Endothelial cell of umbilical vein (primary cell): ENCODE data around the gene TCERG1L. TPM values are rescaled to one million over a fixed set of nuclear protein-coding genes. Genes with fewer than 3 reads are reported as not detected.
"Not testable (repeated sequence)": the region's sequence is repeated elsewhere in the genome, so short reads cannot be mapped to it uniquely, and the experiment has no call there.

ENCODE experiments used
- BruUV-seq: library from RNA; stranded (reverse); fragments of 400-500 nt; replicated peaks from 2 replicates; lab custom pipeline; 2021; lab: Mats Ljungman, UMichigan
- CTCF ChIA-PET: fragments of 300-600, 350-600 bp; sonication (Branson Sonifier 250); formaldehyde crosslinking; loops from one replicate; lab custom pipeline; 2021; ENCODE audit warnings: antibody characterized with exemption, inconsistent platforms; lab: Charles Lee
- POLR2A ChIA-PET: fragments of 300-600, 350-600 bp; sonication (Branson Sonifier 250); formaldehyde crosslinking; loops from one replicate; lab custom pipeline; 2021; ENCODE audit warnings: antibody characterized with exemption, inconsistent platforms; lab: Charles Lee
- DNase-seq: peaks from one replicate; pipeline ENCODE4 v3.0.0-alpha.2; 2011; ENCODE audit warnings: low read depth, low spot score
- FAIRE-seq: peaks from 2 replicates; lab custom pipeline; 2011; peaks lifted over from hg19 to GRCh38; lab: Jason Lieb, UNC
- H2AFZ ChIP-seq: 2 replicates; pipeline ENCODE4 v1.6.0; 2012; ENCODE audit warnings: low read depth, low read length, control low read depth, inconsistent platforms
- H3K27ac ChIP-seq: 2 replicates; pipeline ENCODE4 v1.5.1; 2011; ENCODE audit warnings: low read depth, mild to moderate bottlenecking, control low read depth, low read length, moderate library complexity; ENCODE audit not compliant: insufficient read depth
- H3K27me3 ChIP-seq, 2 experiments: 2 replicates each; pipeline versions ENCODE4 v1.6.0 to v1.6.1; 2011; ENCODE audit warnings: low read length in 2 of 2, mixed read lengths in 1 of 2; ENCODE audit not compliant: control insufficient read depth in 2 of 2, insufficient read depth in 2 of 2
- H3K36me3 ChIP-seq, 2 experiments: 2 replicates in 1 of 2; 3 replicates in 1 of 2; pipeline ENCODE4 v1.5.1; 2011; ENCODE audit warnings: low read length in 2 of 2, mild to moderate bottlenecking in 1 of 2, moderate library complexity in 1 of 2; ENCODE audit not compliant: control insufficient read depth in 2 of 2, insufficient read depth in 2 of 2; ENCODE audit errors: extremely low read depth in 1 of 2
- H3K4me1 ChIP-seq: 3 replicates; pipeline ENCODE4 v1.5.1; 2011; ENCODE audit warnings: mild to moderate bottlenecking, low read length; ENCODE audit not compliant: control insufficient read depth, insufficient read depth; ENCODE audit errors: extremely low read depth
- H3K4me2 ChIP-seq: 2 replicates; pipeline ENCODE4 v1.6.1; 2011; ENCODE audit warnings: low read length, control low read depth, mixed read lengths; ENCODE audit not compliant: insufficient read depth
- H3K4me3 ChIP-seq, 3 experiments: fragments of 200-600 bp in 1 of 3; sonication (generic), shearing (Covaris generic) in 1 of 3; replicated peaks in 1 of 3; 2 replicates each; pipeline ENCODE4 v1.5.1; 2011 to 2016; ENCODE audit warnings: control low read depth in 3 of 3, low read length in 3 of 3, mild to moderate bottlenecking in 2 of 3, inconsistent platforms in 1 of 3, low read depth in 1 of 3, moderate library complexity in 1 of 3; ENCODE audit not compliant: insufficient read depth in 1 of 3
- H3K79me2 ChIP-seq: 2 replicates; pipeline ENCODE4 v1.6.0; 2012; ENCODE audit warnings: low read length, inconsistent platforms; ENCODE audit not compliant: control insufficient read depth, insufficient read depth
- H3K9ac ChIP-seq: replicated peaks from 2 replicates; pipeline ENCODE3; 2011; ENCODE audit warnings: low read length, control low read depth; ENCODE audit not compliant: insufficient read depth; ENCODE audit errors: extremely low read depth
- H3K9me1 ChIP-seq: replicated peaks from 3 replicates; pipeline ENCODE4 v1.6.0; 2011; ENCODE audit warnings: mild to moderate bottlenecking, low read length; ENCODE audit not compliant: control insufficient read depth, insufficient read depth; ENCODE audit errors: extremely low read depth
- H3K9me3 ChIP-seq: replicated peaks from 2 replicates; pipeline ENCODE4 v1.5.1; 2012; ENCODE audit warnings: low read length, inconsistent platforms; ENCODE audit not compliant: control insufficient read depth, insufficient read depth
- H4K20me1 ChIP-seq: replicated peaks from 2 replicates; pipeline ENCODE3; 2011; ENCODE audit warnings: mild to moderate bottlenecking, low read length; ENCODE audit not compliant: control insufficient read depth, insufficient read depth; ENCODE audit errors: extremely low read depth
- FOS ChIP-seq: IDR thresholded peaks from 2 replicates; pipeline ENCODE4 v1.6.1; 2011; ENCODE audit warnings: mild to moderate bottlenecking, low read length, moderate library complexity, borderline replicate concordance; ENCODE audit not compliant: insufficient read depth
- GATA2 ChIP-seq: IDR thresholded peaks from 2 replicates; pipeline ENCODE4 v1.7.0; 2011; ENCODE audit warnings: low read depth, mild to moderate bottlenecking, moderate library complexity, mixed read lengths, low read length; ENCODE audit not compliant: insufficient read length, insufficient read depth
- dilution Hi-C: fragments of 300-500 bp; cut with MboI; formaldehyde crosslinking; loops from one replicate; pipeline ENCODE4 v1.15.0; 2019; ENCODE audit warnings: low sequenced_read_pairs; ENCODE audit not compliant: extremely low pct_ligation_motif_present
- intact Hi-C: fragments of 100-400 bp; cut with micrococcal nuclease; formaldehyde crosslinking; loops from one replicate; pipeline ENCODE4 v1.10.0; 2022
- polyA plus RNA-seq, 4 experiments: library from polyadenylated mRNA; depleted of rRNA in 3 of 4; stranded (reverse) in 3 of 4; unstranded in 1 of 4; fragments of >200 nt; gene quantifications; 2 replicates each; pipeline versions ENCODE4 v1.2.1 to v1.2.3, GENCODE V29; 2011 to 2012; ENCODE audit warnings: missing spikeins in 1 of 4
- total RNA-seq: library from RNA; stranded (reverse); gene quantifications from 2 replicates; pipeline ENCODE4 v1.2.3, GENCODE V29; 2021
- TF ChIP-seq, protein P1 (sequence below), 2 donors: IDR thresholded peaks; 1 replicate in 1 of 2; 2 replicates in 1 of 2; pipeline ENCODE4 v1.5.1; 2011; ENCODE audit warnings: low read length in 2 of 2, mild to moderate bottlenecking in 2 of 2, moderate library complexity in 2 of 2, control low read depth in 1 of 2, inconsistent platforms in 1 of 2, low read depth in 1 of 2; ENCODE audit not compliant: insufficient read depth in 1 of 2; ENCODE audit errors: extremely low read depth in 1 of 2
- TF ChIP-seq, protein P2 (sequence below): IDR thresholded peaks from 2 replicates; pipeline ENCODE4 v1.6.1; 2011; ENCODE audit not compliant: insufficient read depth, insufficient read length

TCERG1L gene
- total and polyA plus RNA-seq, 2 donors (not counting 3 experiments of a cell fraction or from before 2014, with no cell fraction given): not detected

DNA sequence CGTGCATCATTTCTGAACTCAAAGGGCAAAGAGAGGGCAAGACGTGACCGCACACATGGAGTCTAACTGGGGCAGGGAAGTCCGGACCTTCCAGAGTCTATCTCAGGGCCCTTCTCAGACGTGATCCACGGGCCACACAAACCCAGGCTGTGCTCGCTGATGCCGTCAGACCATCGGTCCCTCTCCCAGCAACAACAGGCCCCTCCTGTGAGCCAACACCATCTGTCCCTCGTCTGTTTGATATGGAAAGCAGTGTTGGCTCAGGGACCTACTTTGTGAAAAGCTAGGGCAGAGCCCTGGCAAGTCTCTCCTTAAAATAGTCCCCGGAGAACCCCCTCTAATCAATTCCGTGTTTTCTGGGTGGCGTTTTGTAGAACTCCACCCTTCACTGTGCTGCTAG is 208.8 kb downstream of the TCERG1L start:
- DNase-seq (no peak), FAIRE-seq (no peak)
- Histone ChIP-seq H2AFZ (no peak overlapping the region), H3K9me3 (no peaks in the 10 kb centered on the region), H3K4me1 (no peaks in the 10 kb centered on the region), H3K4me3 (no peak overlapping the region), H3K27me3 (no peaks in the 10 kb centered on the region), H3K79me2 (no peaks in the 10 kb centered on the region), H3K36me3 (no peaks in the 10 kb centered on the region), H3K9me1 (no peaks in the 10 kb centered on the region), H3K27ac (no peak overlapping the region), H3K4me2 (no peak overlapping the region), H4K20me1 (no peaks in the 10 kb centered on the region), H3K9ac (no peak overlapping the region)
- dilution Hi-C loops (no loop called here), intact Hi-C loops (no loop called here)
- CTCF ChIA-PET: no interaction called here
- no peak for TF ChIP-seq FOS
- POLR2A ChIA-PET: no interaction called here
- no TSS peak for BruUV-seq

DNA sequence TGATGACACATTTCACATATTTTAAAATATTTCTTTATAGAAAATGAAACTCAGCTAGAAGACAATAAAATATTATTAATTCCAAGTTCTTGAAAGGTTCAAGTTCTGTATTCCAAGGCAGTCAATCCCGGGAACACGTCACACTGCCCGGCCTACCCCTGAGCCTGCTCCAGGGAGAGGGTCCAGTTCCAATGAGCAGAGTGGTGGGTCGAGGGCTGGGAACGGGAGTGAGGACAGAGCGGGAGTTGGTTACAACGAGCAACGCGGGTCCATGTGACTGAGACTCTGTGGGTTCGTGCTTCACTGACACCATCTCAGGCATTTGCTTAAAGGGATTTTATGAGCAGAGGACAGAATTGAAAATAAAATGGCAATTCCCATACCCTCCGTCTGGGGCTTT is 209.4 kb downstream of the TCERG1L start:
- no peaks in the 10 kb centered on the region for H3K9me3 ChIP-seq
- H3K9me1 ChIP-seq: no peaks in the 10 kb centered on the region
- ChIA-PET CTCF (no interaction called here), POLR2A (no interaction called here)
- no peak overlapping the region for H2AFZ ChIP-seq
- DNase-seq: no peak
- no peaks in the 10 kb centered on the region for H3K79me2 ChIP-seq
- dilution Hi-C loops: no loop called here
- no TSS peak for BruUV-seq
- intact Hi-C loops: no loop called here
- H3K4me1 ChIP-seq: no peaks in the 10 kb centered on the region
- TF ChIP-seq GATA2: no peak
- TF ChIP-seq, protein P1, sequence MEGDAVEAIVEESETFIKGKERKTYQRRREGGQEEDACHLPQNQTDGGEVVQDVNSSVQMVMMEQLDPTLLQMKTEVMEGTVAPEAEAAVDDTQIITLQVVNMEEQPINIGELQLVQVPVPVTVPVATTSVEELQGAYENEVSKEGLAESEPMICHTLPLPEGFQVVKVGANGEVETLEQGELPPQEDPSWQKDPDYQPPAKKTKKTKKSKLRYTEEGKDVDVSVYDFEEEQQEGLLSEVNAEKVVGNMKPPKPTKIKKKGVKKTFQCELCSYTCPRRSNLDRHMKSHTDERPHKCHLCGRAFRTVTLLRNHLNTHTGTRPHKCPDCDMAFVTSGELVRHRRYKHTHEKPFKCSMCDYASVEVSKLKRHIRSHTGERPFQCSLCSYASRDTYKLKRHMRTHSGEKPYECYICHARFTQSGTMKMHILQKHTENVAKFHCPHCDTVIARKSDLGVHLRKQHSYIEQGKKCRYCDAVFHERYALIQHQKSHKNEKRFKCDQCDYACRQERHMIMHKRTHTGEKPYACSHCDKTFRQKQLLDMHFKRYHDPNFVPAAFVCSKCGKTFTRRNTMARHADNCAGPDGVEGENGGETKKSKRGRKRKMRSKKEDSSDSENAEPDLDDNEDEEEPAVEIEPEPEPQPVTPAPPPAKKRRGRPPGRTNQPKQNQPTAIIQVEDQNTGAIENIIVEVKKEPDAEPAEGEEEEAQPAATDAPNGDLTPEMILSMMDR (IDR thresholded peaks at IDR 0.05; ENCODE audit: extremely low read depth in 1 of 2, insufficient read depth in 1 of 2, low read depth in 1 of 2, low read length in 2 of 2): no peak
- TF ChIP-seq, protein P2, sequence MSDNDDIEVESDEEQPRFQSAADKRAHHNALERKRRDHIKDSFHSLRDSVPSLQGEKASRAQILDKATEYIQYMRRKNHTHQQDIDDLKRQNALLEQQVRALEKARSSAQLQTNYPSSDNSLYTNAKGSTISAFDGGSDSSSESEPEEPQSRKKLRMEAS: no peak
- no peak overlapping the region for H3K27ac ChIP-seq
- H4K20me1 ChIP-seq: no peaks in the 10 kb centered on the region
- H3K9ac ChIP-seq: no peak overlapping the region
- FAIRE-seq: no peak
- H3K4me3 ChIP-seq: no peak overlapping the region
- H3K4me2 ChIP-seq: no peak overlapping the region
- no peaks in the 10 kb centered on the region for H3K36me3 ChIP-seq
- H3K27me3 ChIP-seq: no peaks in the 10 kb centered on the region

DNA sequence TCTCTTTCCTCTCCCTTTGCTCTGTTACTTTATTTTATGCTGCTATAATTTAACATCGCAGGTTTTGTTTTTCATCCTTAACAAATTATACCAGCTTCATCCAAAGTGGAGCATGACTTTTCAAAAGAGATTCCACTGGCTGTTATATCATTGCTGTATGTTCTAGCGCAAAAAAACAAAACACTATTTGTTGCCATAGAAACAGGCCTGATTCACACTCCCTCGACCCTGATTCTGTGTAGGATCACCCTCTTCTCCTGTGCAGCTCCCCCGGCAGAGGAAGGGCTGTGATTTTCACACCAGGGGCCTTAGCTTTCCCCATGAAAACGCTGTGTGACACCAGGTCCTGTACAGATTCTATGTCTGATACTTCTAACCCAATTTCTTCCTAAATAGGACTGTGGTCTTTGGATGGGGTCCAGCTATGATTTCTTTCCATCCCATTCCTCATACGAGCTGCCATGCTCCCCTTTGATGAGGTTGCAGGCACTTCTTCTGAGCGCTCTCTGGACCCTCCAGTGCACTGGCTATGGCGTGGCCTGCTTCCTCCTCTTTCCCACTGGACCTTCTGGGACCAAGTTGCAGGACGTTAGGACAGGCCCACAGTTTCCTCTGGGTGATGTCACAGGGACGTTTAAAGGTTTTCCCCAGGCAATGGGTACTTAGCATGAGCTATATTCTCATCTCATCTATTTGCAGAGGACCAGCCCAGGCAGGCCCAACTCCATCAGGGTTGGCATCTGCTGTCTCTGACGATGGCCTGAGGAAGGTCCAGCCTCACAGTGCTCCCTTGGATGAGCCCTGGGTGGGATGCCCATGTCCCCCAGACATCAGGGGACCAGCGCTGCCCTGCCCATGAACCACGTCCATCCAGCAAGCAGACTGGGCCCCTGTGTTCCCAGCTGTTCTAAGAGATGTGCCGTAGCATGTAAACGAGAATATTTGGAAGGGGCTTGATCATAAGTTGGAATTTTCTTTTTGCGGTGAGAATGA is 210.8 kb downstream of the TCERG1L start:
- H3K4me1 ChIP-seq, H3K27me3 ChIP-seq, H3K4me3 ChIP-seq, H3K4me2 ChIP-seq, H3K27ac ChIP-seq, intact Hi-C loops, POLR2A ChIA-PET, dilution Hi-C loops, DNase-seq, FAIRE-seq, H3K36me3 ChIP-seq, BruUV-seq, CTCF ChIA-PET, H3K79me2 ChIP-seq, H3K9ac ChIP-seq, H4K20me1 ChIP-seq, H3K9me1 ChIP-seq, H3K9me3 ChIP-seq, H2AFZ ChIP-seq: not testable (repeated sequence)
